H1 (cell line): ENCODE measurements around the gene RRAS2. TPM values are rescaled to one million over a fixed set of nuclear protein-coding genes. Genes with fewer than 3 reads are reported as not detected.
A peak's percentile ranks its signal among the peaks of the same experiment; 100 is the strongest.

Experiments
- CTCF ChIA-PET: fragments of 300-600 bp; sonication (Branson Sonifier 250); formaldehyde crosslinking; loops from one replicate; lab custom pipeline; 2021; ENCODE audit not compliant: partially characterized antibody; lab: Charles Lee
- POLR2A ChIA-PET: fragments of 300-600 bp; sonication (Branson Sonifier 250); formaldehyde crosslinking; loops from one replicate; lab custom pipeline; 2021; ENCODE audit warnings: inconsistent platforms; ENCODE audit not compliant: partially characterized antibody; lab: Charles Lee
- DNase-seq, 2 experiments: peaks; one replicate each; pipeline versions ENCODE4 v3.0.0 to v3.0.0-alpha.2; 2010 to 2022; ENCODE audit warnings: low spot score in 2 of 2, low read depth in 1 of 2, mixed read lengths in 1 of 2
- FAIRE-seq: peaks from 2 replicates; lab custom pipeline; 2011; peaks lifted over from hg19 to GRCh38; lab: Jason Lieb, UNC
- H2AFZ ChIP-seq: 2 replicates; pipeline ENCODE4 v1.8.1; 2012; ENCODE audit warnings: low read length, inconsistent platforms
- H2AK5ac ChIP-seq: 2 replicates; pipeline ENCODE4 v1.6.1; 2013; ENCODE audit warnings: low read depth, low read length
- H2BK120ac ChIP-seq: replicated peaks from 2 replicates; pipeline ENCODE3; 2013; ENCODE audit warnings: low read depth, low read length, inconsistent platforms
- H2BK12ac ChIP-seq: 2 replicates; pipeline ENCODE4 v1.6.1; 2013; ENCODE audit warnings: low read depth, low read length
- H2BK15ac ChIP-seq: 2 replicates; pipeline ENCODE4 v1.6.1; 2013; ENCODE audit warnings: low read length
- H2BK20ac ChIP-seq: 2 replicates; pipeline ENCODE4 v1.6.1; 2013; ENCODE audit warnings: low read length
- H2BK5ac ChIP-seq: 2 replicates; pipeline ENCODE4 v1.6.1; 2013; ENCODE audit warnings: low read depth, low read length
- H3K14ac ChIP-seq: 2 replicates; pipeline ENCODE4 v1.6.1; 2013; ENCODE audit warnings: inconsistent platforms; ENCODE audit not compliant: insufficient read length
- H3K18ac ChIP-seq: 2 replicates; pipeline ENCODE4 v1.6.1; 2013; ENCODE audit warnings: low read length; ENCODE audit errors: extremely low read depth
- H3K23ac ChIP-seq: 2 replicates; pipeline ENCODE4 v1.6.1; 2013; ENCODE audit warnings: inconsistent platforms; ENCODE audit not compliant: insufficient read length
- H3K23me2 ChIP-seq: 2 replicates; pipeline ENCODE4 v1.6.1; 2013; ENCODE audit warnings: low read depth, low read length
- H3K27ac ChIP-seq: 2 replicates; pipeline ENCODE4 v1.6.1; 2011; ENCODE audit warnings: low read depth, low read length, inconsistent platforms
- H3K27me3 ChIP-seq, 4 experiments: replicated peaks in 1 of 4; 1 replicate in 1 of 4; 2 replicates in 3 of 4; pipeline versions ENCODE4 v1.6.1 to v1.8.1; 2011 to 2013; ENCODE audit warnings: low read length in 3 of 4, mild to moderate bottlenecking in 3 of 4, inconsistent platforms in 2 of 4, mixed read lengths in 2 of 4, moderate library complexity in 1 of 4; ENCODE audit not compliant: control insufficient read depth in 3 of 4, insufficient read depth in 3 of 4; ENCODE audit errors: extremely low read depth in 1 of 4
- H3K36me3 ChIP-seq, 4 experiments: 2 replicates each; pipeline versions ENCODE4 v1.6.1 to v1.8.1; 2011 to 2013; ENCODE audit warnings: mild to moderate bottlenecking in 4 of 4, low read length in 3 of 4, moderate library complexity in 2 of 4, control low read depth in 1 of 4, inconsistent platforms in 1 of 4; ENCODE audit not compliant: insufficient read depth in 4 of 4, control insufficient read depth in 2 of 4
- H3K4ac ChIP-seq: replicated peaks from 2 replicates; pipeline ENCODE3; 2013; ENCODE audit warnings: low read length, low read depth, mixed read lengths, inconsistent platforms; ENCODE audit not compliant: insufficient read length
- H3K4me1 ChIP-seq, 4 experiments: replicated peaks in 1 of 4; 1 replicate in 1 of 4; 2 replicates in 3 of 4; pipeline versions ENCODE4 v1.6.1 to v1.8.1; 2011 to 2013; ENCODE audit warnings: low read length in 3 of 4, inconsistent platforms in 2 of 4, mixed read lengths in 1 of 4; ENCODE audit not compliant: insufficient read depth in 4 of 4, control insufficient read depth in 3 of 4
- H3K4me2 ChIP-seq, 2 experiments: 2 replicates each; pipeline versions ENCODE4 v1.6.1 to v1.8.1; 2011 to 2013; ENCODE audit warnings: low read depth in 2 of 2, low read length in 2 of 2, control low read depth in 1 of 2, inconsistent platforms in 1 of 2, mild to moderate bottlenecking in 1 of 2; ENCODE audit not compliant: insufficient read depth in 1 of 2
- H3K4me3 ChIP-seq, 4 experiments: fragments of 200-600, 300-600 bp in 1 of 4; sonication (generic), shearing (Covaris generic), sonication (Bioruptor Twin) in 1 of 4; 2 replicates each; pipeline versions ENCODE4 v1.5.1 to v1.8.1; 2011 to 2016; ENCODE audit warnings: low read length in 4 of 4, low read depth in 3 of 4, control low read depth in 2 of 4, inconsistent platforms in 2 of 4, mild to moderate bottlenecking in 2 of 4, mixed read lengths in 1 of 4, moderate library complexity in 1 of 4; ENCODE audit not compliant: insufficient read depth in 2 of 4; ENCODE audit errors: extremely low read depth in 1 of 4
- H3K56ac ChIP-seq: replicated peaks from 2 replicates; pipeline ENCODE3; 2013; ENCODE audit warnings: low read depth, mild to moderate bottlenecking, mixed read lengths, low read length, inconsistent platforms; ENCODE audit not compliant: insufficient read length
- H3K79me1 ChIP-seq: 2 replicates; pipeline ENCODE4 v1.6.1; 2013; ENCODE audit warnings: low read depth, low read length, control low read depth
- H3K79me2 ChIP-seq, 2 experiments: 2 replicates each; pipeline versions ENCODE4 v1.6.1 to v1.8.1; 2012 to 2013; ENCODE audit warnings: low read length in 2 of 2, mild to moderate bottlenecking in 2 of 2, inconsistent platforms in 1 of 2; ENCODE audit not compliant: insufficient read depth in 2 of 2, control insufficient read depth in 1 of 2
- H3K9ac ChIP-seq, 4 experiments: replicated peaks in 1 of 4; 1 replicate in 1 of 4; 2 replicates in 3 of 4; pipeline versions ENCODE4 v1.6.1 to v1.8.1; 2011 to 2013; ENCODE audit warnings: low read depth in 3 of 4, low read length in 3 of 4, control low read depth in 2 of 4, mild to moderate bottlenecking in 2 of 4, moderate library complexity in 2 of 4, inconsistent platforms in 1 of 4; ENCODE audit errors: extremely low read depth in 1 of 4
- H3K9me3 ChIP-seq, 2 experiments: 2 replicates each; pipeline versions ENCODE4 v1.6.1 to v1.8.1; 2012 to 2013; ENCODE audit warnings: mild to moderate bottlenecking in 2 of 2, moderate library complexity in 2 of 2, control low read depth in 1 of 2, inconsistent platforms in 1 of 2, low read depth in 1 of 2, low read length in 1 of 2, mixed read lengths in 1 of 2; ENCODE audit not compliant: insufficient read depth in 2 of 2
- H4K20me1 ChIP-seq, 2 experiments: replicated peaks in 1 of 2; 2 replicates each; pipeline versions ENCODE3 to v1.8.1; 2011 to 2013; ENCODE audit warnings: inconsistent platforms in 2 of 2, low read length in 2 of 2, mild to moderate bottlenecking in 1 of 2; ENCODE audit not compliant: insufficient read depth in 2 of 2, control insufficient read depth in 1 of 2
- H4K5ac ChIP-seq: 2 replicates; pipeline ENCODE4 v1.6.1; 2013; ENCODE audit warnings: low read length, low read depth, mixed read lengths, inconsistent platforms; ENCODE audit not compliant: insufficient read length
- H4K8ac ChIP-seq: 2 replicates; pipeline ENCODE4 v1.8.0; 2013; ENCODE audit warnings: mild to moderate bottlenecking, moderate library complexity, low read length, inconsistent platforms; ENCODE audit not compliant: insufficient read depth; ENCODE audit errors: extremely low read depth
- H4K91ac ChIP-seq: replicated peaks from 2 replicates; pipeline ENCODE3; 2013; ENCODE audit warnings: low read length, mixed read lengths, inconsistent platforms; ENCODE audit not compliant: insufficient read length
- ATF3 ChIP-seq: IDR thresholded peaks from 2 replicates; pipeline ENCODE4 v1.6.1; 2011; ENCODE audit warnings: low read depth, mild to moderate bottlenecking, low read length; ENCODE audit not compliant: insufficient read depth
- CHD2 ChIP-seq: IDR thresholded peaks from 2 replicates; pipeline ENCODE4 v1.6.1; 2012; ENCODE audit warnings: low read length, improper control_type of control experiment
- E2F6 ChIP-seq: IDR thresholded peaks from 2 replicates; pipeline ENCODE4 v1.6.1; 2012; ENCODE audit warnings: inconsistent platforms
- HDAC6 ChIP-seq: IDR thresholded peaks from one replicate; pipeline ENCODE4 v1.7.1; 2012; ENCODE audit warnings: low read depth, mild to moderate bottlenecking, inconsistent platforms, low read length, moderate library complexity
- JUND ChIP-seq: IDR thresholded peaks from 2 replicates; pipeline ENCODE4 v1.6.1; 2011; ENCODE audit warnings: mild to moderate bottlenecking, improper control_type of control experiment, low read length
- MAX ChIP-seq: IDR thresholded peaks from 2 replicates; pipeline ENCODE4 v1.6.1; 2012; ENCODE audit warnings: inconsistent platforms
- NRF1 ChIP-seq: IDR thresholded peaks from 2 replicates; pipeline ENCODE4 v1.6.1; 2011; ENCODE audit warnings: mild to moderate bottlenecking, low read depth, low read length, improper control_type of control experiment
- POLR2A ChIP-seq, 2 experiments: IDR thresholded peaks; 1 replicate in 1 of 2; 2 replicates in 1 of 2; pipeline ENCODE4 v1.6.1; 2011; ENCODE audit warnings: low read depth in 2 of 2, low read length in 2 of 2, mild to moderate bottlenecking in 2 of 2; ENCODE audit errors: control extremely low read depth in 1 of 2
- RFX5 ChIP-seq: IDR thresholded peaks from 2 replicates; pipeline ENCODE4 v1.6.1; 2011; ENCODE audit warnings: low read depth, low read length, improper control_type of control experiment, borderline replicate concordance
- SRF ChIP-seq: IDR thresholded peaks from 2 replicates; pipeline ENCODE4 v1.6.1; 2011; ENCODE audit warnings: mild to moderate bottlenecking, low read depth, low read length, moderate library complexity
- TAF7 ChIP-seq: optimal IDR thresholded peaks from 2 replicates; pipeline ENCODE3; 2011; ENCODE audit warnings: low read depth, mild to moderate bottlenecking, inconsistent platforms, low read length, moderate library complexity, borderline replicate concordance
- WGBS, 2 experiments: shearing (Covaris generic) in 1 of 2; methylation state at CpG; one replicate each; pipeline versions ENCODE4 v1.1.6 to v1.1.7; 2013 to 2015; ENCODE audit warnings: low lambda C conversion rate in 2 of 2, mixed read lengths in 2 of 2, inconsistent platforms in 1 of 2, low coverage in 1 of 2, missing lambda C conversion rate in 1 of 2; ENCODE audit not compliant: insufficient replicate concordance in 2 of 2, insufficient coverage in 1 of 2, insufficient read length in 1 of 2; ENCODE audit errors: extremely low coverage in 1 of 2, missing lambda C conversion rate in 1 of 2; 5-methylcytosine and 5-hydroxymethylcytosine counted together
- polyA plus RNA-seq, 7 experiments: library from polyadenylated mRNA; depleted of rRNA in 3 of 7; stranded (reverse) in 5 of 7; unstranded in 2 of 7; fragments of >200 nt in 5 of 7; fragments of 200-250 nt in 2 of 7; gene quantifications; 1 replicate in 5 of 7; 2 replicates in 1 of 7; 4 replicates in 1 of 7; pipeline versions ENCODE4 v1.2.1 to v1.2.3, GENCODE V29; 2011 to 2013; ENCODE audit warnings: missing spikeins in 2 of 7, mixed read lengths in 2 of 7
- total RNA-seq: library from RNA; stranded (reverse); fragmentation: NEBNext Ultra II Directional; extraction: Animal tissue kit (Norgen Biotek cat#: 25700); gene quantifications from 2 replicates; pipeline ENCODE4 v1.2.1, GENCODE V29; 2021

The RRAS2 gene
- total and polyA plus RNA-seq, 2 of the 8 experiments (the other 6 are each of a cell fraction or from before 2014, with no cell fraction given), result 72.3 to 234 TPM

GRCh38 chr11:14267861-14268635, 90.9 kb downstream of the RRAS2 start:
- H2BK12ac ChIP-seq, result no peak overlapping the region
- no peak overlapping the region for H3K14ac ChIP-seq
- H3K27ac ChIP-seq, result no peak overlapping the region
- H3K23me2 ChIP-seq, result no peaks in the 10 kb centered on the region
- ChIA-PET POLR2A (interaction anchor here (1.0 to 1.3 kb wide), 4 partner anchors 10 to 154 kb away, joined by 3 to 4 read pairs (median 3); no protein-coding TSS in a partner anchor), CTCF (interaction anchor here (2.7 kb wide), 1 partner anchor 33 kb away, joined by 6 read pairs; no protein-coding TSS in a partner anchor)
- no peak overlapping the region for H2AK5ac ChIP-seq
- H2BK5ac ChIP-seq, result no peak overlapping the region
- H3K27me3 ChIP-seq, result peaks cover 0 to 2% (median 0%) of the 10 kb centered on the region in 4 experiments; a peak in 1 of 7 replicates
- DNase-seq (peak in 1 of 2 experiments; percentile 41), FAIRE-seq (no peak)
- H2AFZ ChIP-seq, result no peak overlapping the region
- no peak overlapping the region for H2BK15ac ChIP-seq
- no peaks in the 10 kb centered on the region for H3K4me1 ChIP-seq
- peaks cover 0 to 4% of the 10 kb centered on the region in 2 experiments for H4K20me1 ChIP-seq
- H3K4me2 ChIP-seq, result no peak overlapping the region
- peaks cover 11 to 18% of the 10 kb centered on the region in 2 experiments; a peak in 3 of 4 replicates for H3K9me3 ChIP-seq
- no peak overlapping the region for H3K56ac ChIP-seq
- H4K8ac ChIP-seq, result no peak overlapping the region
- no peak overlapping the region for H3K4ac ChIP-seq
- no peaks in the 10 kb centered on the region for H3K79me2 ChIP-seq
- no peaks in the 10 kb centered on the region; the same call in 1 of the 2 replicates for H3K79me1 ChIP-seq
- no peak overlapping the region for H3K9ac ChIP-seq
- H3K18ac ChIP-seq, result no peak overlapping the region
- no peak overlapping the region for H2BK120ac ChIP-seq
- WGBS, 2 experiments, result 90% methylated on average over 6 of the region's 6 CpGs; no CpG with 5 or more reads in 1 of the 2 experiments
- no peak overlapping the region for H2BK20ac ChIP-seq
- H3K23ac ChIP-seq, result no peak overlapping the region
- H3K4me3 ChIP-seq, result no peak overlapping the region
- H3K36me3 ChIP-seq, result peaks cover 0 to 34% (median 6%) of the 10 kb centered on the region in 4 experiments; a peak in 5 of 8 replicates
- H4K91ac ChIP-seq, result no peak overlapping the region
- H4K5ac ChIP-seq, result no peak overlapping the region
- TF ChIP-seq ATF3, result no peak
- no peak for TF ChIP-seq HDAC6
- no peak for TF ChIP-seq SRF
- no peak for TF ChIP-seq RFX5
- peak; percentile 95 for TF ChIP-seq E2F6
- TF ChIP-seq POLR2A (IDR thresholded peaks at IDR 0.05; ENCODE audit: control extremely low read depth in 1 of 2, low read depth in 2 of 2, low read length in 2 of 2), result peak in 1 of 2 experiments; percentile 30; a peak in 1 of 3 replicates
- no peak for TF ChIP-seq CHD2
- TF ChIP-seq NRF1, result no peak
- no peak for TF ChIP-seq TAF7
- TF ChIP-seq JUND, result no peak
- TF ChIP-seq MAX, result peak; percentile 58; the same call in 1 of the 2 replicates
